RCC 7860 (cell line): ENCODE results near the gene NTSR1.
A peak's percentile ranks its signal among the peaks of the same experiment; 100 is the strongest.
"Not testable (repeated sequence)": the region's sequence is repeated elsewhere in the genome, so short reads cannot be mapped to it uniquely, and the experiment has no call there.

Source experiments
- DNase-seq: peaks from one replicate; pipeline ENCODE4 v3.0.0-alpha.2; 2015; ENCODE audit warnings: low spot score
- FAIRE-seq: peaks from 2 replicates; lab custom pipeline; 2012; peaks lifted over from hg19 to GRCh38; lab: Jason Lieb, UNC

NTSR1 gene

GRCh38 chr20:62671765-62672164, 36.9 kb upstream of the NTSR1 start:
- DNase-seq (no peak), FAIRE-seq (no peak)

GRCh38 chr20:62674370-62674769, 34.3 kb upstream of the NTSR1 start:
- FAIRE-seq: no peak
- no peak for DNase-seq

GRCh38 chr20:62675156-62675876, 33.3 kb upstream of the NTSR1 start:
- FAIRE-seq: no peak
- peak; percentile 74 for DNase-seq

- FAIRE-seq (no peak), DNase-seq (no peak)
Measured at GRCh38 chr20:62675877-62676260, 32.8 kb upstream of the NTSR1 start.

GRCh38 chr20:62676976-62677375, 31.7 kb upstream of the NTSR1 start:
- no peak for FAIRE-seq
- DNase-seq: no peak

- FAIRE-seq (no peak), DNase-seq (no peak)
Measured at GRCh38 chr20:62677678-62678077, 31.0 kb upstream of the NTSR1 start.

- DNase-seq: no peak
- FAIRE-seq: no peak
Measured at GRCh38 chr20:62678553-62678952, 30.1 kb upstream of the NTSR1 start.

- FAIRE-seq (no peak), DNase-seq (no peak)
Measured at GRCh38 chr20:62679978-62680589, 28.6 kb upstream of the NTSR1 start.

GRCh38 chr20:62682912-62683517, 25.6 kb upstream of the NTSR1 start:
- FAIRE-seq (no peak), DNase-seq (no peak)

- FAIRE-seq, DNase-seq: not testable (repeated sequence)
Measured at GRCh38 chr20:62683660-62684322, 24.8 kb upstream of the NTSR1 start.

- DNase-seq (no peak), FAIRE-seq (no peak)
Measured at GRCh38 chr20:62684981-62685380, 23.7 kb upstream of the NTSR1 start.

- DNase-seq (no peak), FAIRE-seq (no peak)
Measured at GRCh38 chr20:62685781-62686555, 22.7 kb upstream of the NTSR1 start.

- DNase-seq (no peak), FAIRE-seq (no peak)
Measured at GRCh38 chr20:62686869-62687830, 21.5 kb upstream of the NTSR1 start.

- DNase-seq (no peak), FAIRE-seq (no peak)
Measured at GRCh38 chr20:62688083-62688482, 20.6 kb upstream of the NTSR1 start.

- DNase-seq: no peak
- no peak for FAIRE-seq
Measured at GRCh38 chr20:62688855-62689460, 19.7 kb upstream of the NTSR1 start.

- FAIRE-seq: no peak
Measured at GRCh38 chr20:62689861-62690260, 18.8 kb upstream of the NTSR1 start.

GRCh38 chr20:62690261-62690820, 18.3 kb upstream of the NTSR1 start:
- FAIRE-seq: no peak
- no peak for DNase-seq

More at GRCh38 chr20:62689861-62690260, 18.8 kb upstream of the NTSR1 start:
- DNase-seq: no peak

- FAIRE-seq (no peak), DNase-seq (peak; percentile 8)
Measured at GRCh38 chr20:62691487-62691886, 17.1 kb upstream of the NTSR1 start.

GRCh38 chr20:62692176-62692575, 16.5 kb upstream of the NTSR1 start:
- no peak for FAIRE-seq
- no peak for DNase-seq
